ENCODE data around the gene WHRN. TPM values are rescaled to one million over a fixed set of nuclear protein-coding genes. Genes with fewer than 3 reads are reported as not detected.

Gene WHRN
- polyA plus RNA-seq, 1 donor from 2014 or later: 2.5 TPM

DNA sequence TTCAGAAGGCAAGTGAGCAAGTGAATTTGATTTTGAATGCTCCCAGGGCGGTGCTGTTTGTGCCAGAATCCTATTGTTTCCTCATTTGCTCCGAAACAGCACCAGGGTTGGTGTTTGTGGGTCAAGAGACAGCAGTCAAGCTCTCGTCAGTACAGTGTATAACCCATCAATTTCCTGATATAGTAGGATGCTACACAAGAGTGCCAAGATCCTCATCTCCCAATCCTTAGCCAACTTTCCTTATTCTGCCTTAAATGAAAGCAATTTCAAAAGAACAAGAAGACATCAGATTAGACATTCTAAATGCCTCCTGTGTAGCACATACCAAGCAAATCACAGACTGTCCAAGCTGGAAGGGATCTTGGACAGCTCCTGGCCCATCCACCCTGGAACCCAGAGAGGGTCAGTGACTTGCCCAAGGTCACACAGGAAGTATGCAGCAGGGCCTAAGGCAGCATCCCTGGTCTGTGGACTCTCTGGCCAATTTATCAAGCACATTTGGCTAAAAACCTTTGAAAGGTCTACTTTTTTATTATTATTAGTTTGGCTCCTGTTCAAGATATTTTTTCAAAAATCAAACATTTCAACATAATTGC is 4.5 kb downstream of the WHRN start:
- H2AFZ ChIP-seq (ENCODE audit: low read depth, low read length): no peak overlapping the region
- H3K4me3 ChIP-seq (ENCODE audit: low read length): peak overlapping the region; percentile 84
- TF ChIP-seq, protein P1, sequence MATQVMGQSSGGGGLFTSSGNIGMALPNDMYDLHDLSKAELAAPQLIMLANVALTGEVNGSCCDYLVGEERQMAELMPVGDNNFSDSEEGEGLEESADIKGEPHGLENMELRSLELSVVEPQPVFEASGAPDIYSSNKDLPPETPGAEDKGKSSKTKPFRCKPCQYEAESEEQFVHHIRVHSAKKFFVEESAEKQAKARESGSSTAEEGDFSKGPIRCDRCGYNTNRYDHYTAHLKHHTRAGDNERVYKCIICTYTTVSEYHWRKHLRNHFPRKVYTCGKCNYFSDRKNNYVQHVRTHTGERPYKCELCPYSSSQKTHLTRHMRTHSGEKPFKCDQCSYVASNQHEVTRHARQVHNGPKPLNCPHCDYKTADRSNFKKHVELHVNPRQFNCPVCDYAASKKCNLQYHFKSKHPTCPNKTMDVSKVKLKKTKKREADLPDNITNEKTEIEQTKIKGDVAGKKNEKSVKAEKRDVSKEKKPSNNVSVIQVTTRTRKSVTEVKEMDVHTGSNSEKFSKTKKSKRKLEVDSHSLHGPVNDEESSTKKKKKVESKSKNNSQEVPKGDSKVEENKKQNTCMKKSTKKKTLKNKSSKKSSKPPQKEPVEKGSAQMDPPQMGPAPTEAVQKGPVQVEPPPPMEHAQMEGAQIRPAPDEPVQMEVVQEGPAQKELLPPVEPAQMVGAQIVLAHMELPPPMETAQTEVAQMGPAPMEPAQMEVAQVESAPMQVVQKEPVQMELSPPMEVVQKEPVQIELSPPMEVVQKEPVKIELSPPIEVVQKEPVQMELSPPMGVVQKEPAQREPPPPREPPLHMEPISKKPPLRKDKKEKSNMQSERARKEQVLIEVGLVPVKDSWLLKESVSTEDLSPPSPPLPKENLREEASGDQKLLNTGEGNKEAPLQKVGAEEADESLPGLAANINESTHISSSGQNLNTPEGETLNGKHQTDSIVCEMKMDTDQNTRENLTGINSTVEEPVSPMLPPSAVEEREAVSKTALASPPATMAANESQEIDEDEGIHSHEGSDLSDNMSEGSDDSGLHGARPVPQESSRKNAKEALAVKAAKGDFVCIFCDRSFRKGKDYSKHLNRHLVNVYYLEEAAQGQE (IDR thresholded peaks at IDR 0.05; ENCODE audit: borderline replicate concordance): no peak
- no peaks in the 10 kb centered on the region for H4K20me1 ChIP-seq (ENCODE audit: insufficient read depth)
- peaks cover 9% of the 10 kb centered on the region for H3K79me2 ChIP-seq (replicated peaks; ENCODE audit: insufficient read depth, low read length)
- peaks cover 10% of the 10 kb centered on the region for H3F3A ChIP-seq (ENCODE audit: insufficient read depth, low read length, poor library complexity, severe bottlenecking)
- H3K27me3 ChIP-seq (ENCODE audit: insufficient read depth, low read depth, low read length): no peaks in the 10 kb centered on the region
- H3K36me3 ChIP-seq (ENCODE audit: insufficient read depth, low read length): no peaks in the 10 kb centered on the region
- H3K27ac ChIP-seq (ENCODE audit: low read length): peak overlapping the region; percentile 70
- H3K9me2 ChIP-seq (ENCODE audit: insufficient read depth, low read length): no peaks in the 10 kb centered on the region
- peak overlapping the region; percentile 90 for H3K4me2 ChIP-seq (ENCODE audit: low read length)
- peak overlapping the region; percentile 54 for H3K9ac ChIP-seq (ENCODE audit: low read length)
- H3K9me3 ChIP-seq (ENCODE audit: low read length): no peaks in the 10 kb centered on the region

DNA sequence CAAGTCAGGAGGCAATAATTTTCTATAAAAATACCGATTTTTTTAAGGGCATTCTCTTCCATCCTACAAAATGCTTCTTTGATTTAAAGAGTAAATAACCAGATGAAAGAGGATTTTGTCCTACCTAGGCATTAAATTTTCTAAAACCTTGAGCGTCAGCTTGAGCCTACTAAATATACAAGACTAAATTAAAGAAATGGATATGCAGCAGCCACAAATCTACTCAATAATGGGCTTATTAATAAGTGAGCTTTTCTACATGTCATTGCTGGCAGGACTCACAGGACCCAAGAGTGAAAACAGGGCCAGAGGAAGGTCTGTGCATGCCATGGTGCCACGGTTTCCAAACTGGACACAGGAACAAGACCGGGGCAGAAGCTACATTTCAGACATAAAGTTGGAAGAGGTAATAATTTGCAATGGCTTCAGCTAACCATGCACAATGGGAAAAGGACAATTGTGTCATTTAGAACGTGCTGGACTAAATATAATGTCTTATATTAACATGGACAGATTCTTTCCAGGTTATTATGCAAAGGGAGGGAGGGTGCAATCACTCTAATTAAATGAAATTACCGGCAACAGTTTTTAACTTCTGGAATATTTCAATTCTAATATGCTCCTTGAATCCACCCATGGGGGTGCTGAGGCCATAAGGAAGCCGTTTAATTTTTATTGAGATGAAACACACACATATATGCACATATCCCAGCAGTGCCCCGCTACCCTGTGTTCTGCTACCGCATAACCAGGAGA is 5.2 kb downstream of the WHRN start:
- H3K9me2 ChIP-seq (ENCODE audit: insufficient read depth, low read length): no peaks in the 10 kb centered on the region
- H3K36me3 ChIP-seq (ENCODE audit: insufficient read depth, low read length): no peaks in the 10 kb centered on the region
- peak overlapping the region; percentile 56 for H3K4me2 ChIP-seq (ENCODE audit: low read length)
- no peak for TF ChIP-seq POLR2AphosphoS5 (IDR thresholded peaks at IDR 0.05)
- no peak for TF ChIP-seq RAD21 (conservative IDR thresholded peaks at IDR 0.05)
- TF ChIP-seq EP300 (conservative IDR thresholded peaks at IDR 0.05; ENCODE audit: poor library complexity, severe bottlenecking): no peak
- TF ChIP-seq EZH2 (IDR thresholded peaks at IDR 0.05; ENCODE audit: borderline replicate concordance, insufficient read depth, low read length, poor library complexity, severe bottlenecking): no peak
- no peak for TF ChIP-seq SMC3 (conservative IDR thresholded peaks at IDR 0.05; ENCODE audit: poor library complexity)
- no peak for TF ChIP-seq TAF1 (IDR thresholded peaks at IDR 0.05; ENCODE audit: low read depth)
- no peak for TF ChIP-seq MXI1 (conservative IDR thresholded peaks at IDR 0.05; ENCODE audit: poor library complexity, severe bottlenecking)
- TF ChIP-seq, protein P2, sequence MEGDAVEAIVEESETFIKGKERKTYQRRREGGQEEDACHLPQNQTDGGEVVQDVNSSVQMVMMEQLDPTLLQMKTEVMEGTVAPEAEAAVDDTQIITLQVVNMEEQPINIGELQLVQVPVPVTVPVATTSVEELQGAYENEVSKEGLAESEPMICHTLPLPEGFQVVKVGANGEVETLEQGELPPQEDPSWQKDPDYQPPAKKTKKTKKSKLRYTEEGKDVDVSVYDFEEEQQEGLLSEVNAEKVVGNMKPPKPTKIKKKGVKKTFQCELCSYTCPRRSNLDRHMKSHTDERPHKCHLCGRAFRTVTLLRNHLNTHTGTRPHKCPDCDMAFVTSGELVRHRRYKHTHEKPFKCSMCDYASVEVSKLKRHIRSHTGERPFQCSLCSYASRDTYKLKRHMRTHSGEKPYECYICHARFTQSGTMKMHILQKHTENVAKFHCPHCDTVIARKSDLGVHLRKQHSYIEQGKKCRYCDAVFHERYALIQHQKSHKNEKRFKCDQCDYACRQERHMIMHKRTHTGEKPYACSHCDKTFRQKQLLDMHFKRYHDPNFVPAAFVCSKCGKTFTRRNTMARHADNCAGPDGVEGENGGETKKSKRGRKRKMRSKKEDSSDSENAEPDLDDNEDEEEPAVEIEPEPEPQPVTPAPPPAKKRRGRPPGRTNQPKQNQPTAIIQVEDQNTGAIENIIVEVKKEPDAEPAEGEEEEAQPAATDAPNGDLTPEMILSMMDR (IDR thresholded peaks at IDR 0.05; ENCODE audit: poor library complexity, severe bottlenecking): no peak
- TF ChIP-seq, protein P1 (IDR thresholded peaks at IDR 0.05; ENCODE audit: borderline replicate concordance): no peak
- H3K27ac ChIP-seq (ENCODE audit: low read length): peak overlapping the region; percentile 68
- H3K79me2 ChIP-seq (replicated peaks; ENCODE audit: insufficient read depth, low read length): peaks cover 9% of the 10 kb centered on the region
- no peaks in the 10 kb centered on the region for H3K27me3 ChIP-seq (ENCODE audit: insufficient read depth, low read depth, low read length)
- peak overlapping the region; percentile 57 for H3K9ac ChIP-seq (ENCODE audit: low read length)
- H3K9me3 ChIP-seq (ENCODE audit: low read length): no peaks in the 10 kb centered on the region
- H3K4me3 ChIP-seq (ENCODE audit: low read length): peak overlapping the region; percentile 84
- peaks cover 10% of the 10 kb centered on the region for H3F3A ChIP-seq (ENCODE audit: insufficient read depth, low read length, poor library complexity, severe bottlenecking)
- H2AFZ ChIP-seq (ENCODE audit: low read depth, low read length): no peak overlapping the region
- H4K20me1 ChIP-seq (ENCODE audit: insufficient read depth): no peaks in the 10 kb centered on the region

Data from neural cell (in vitro differentiated cells).